SK-N-SH (cell line): Measurements from ENCODE around the gene FOXK1. TPM values are rescaled to one million over a fixed set of nuclear protein-coding genes. Genes with fewer than 3 reads are reported as not detected.

Experiments
- CTCF ChIA-PET: fragments of 300-600, 350-600 bp; formaldehyde crosslinking; extraction: SDS; loops from one replicate; lab custom pipeline; 2021; lab: Yijun Ruan, JAX
- POLR2A ChIA-PET: fragments of 350-600 bp; sonication (Branson Sonifier 250); formaldehyde crosslinking; extraction: SDS; loops from one replicate; lab custom pipeline; 2020; ENCODE audit warnings: antibody characterized with exemption, inconsistent platforms; lab: Yijun Ruan, JAX
- DNase-seq: peaks from one replicate; pipeline ENCODE4 v3.0.0; 2012
- H2AFZ ChIP-seq: fragments of 200-600 bp; sonication (generic); 2 replicates; pipeline ENCODE4 v1.8.1; 2016; ENCODE audit warnings: antibody characterized with exemption, mild to moderate bottlenecking, low read depth
- H3F3A ChIP-seq: fragments of 200-600 bp; sonication (generic); replicated peaks from 2 replicates; pipeline ENCODE3; 2016; ENCODE audit warnings: antibody characterized with exemption, mild to moderate bottlenecking; ENCODE audit not compliant: insufficient read depth
- H3K27ac ChIP-seq, 2 experiments: fragments of 200-500 bp in 1 of 2; fragments of 200-600 bp in 1 of 2; sonication (Bioruptor generic) in 1 of 2; sonication (generic), shearing (Covaris generic) in 1 of 2; 2 replicates each; pipeline versions ENCODE4 v1.5.1 to v1.6.1; 2014 to 2016; ENCODE audit warnings: low read depth in 2 of 2, inconsistent platforms in 1 of 2, low read length in 1 of 2, mild to moderate bottlenecking in 1 of 2, mixed read lengths in 1 of 2
- H3K27me3 ChIP-seq: fragments of 200-600 bp; sonication (generic), shearing (Covaris generic); 2 replicates; pipeline ENCODE4 v1.6.1; 2016; ENCODE audit warnings: mixed run types; ENCODE audit not compliant: insufficient read depth
- H3K36me3 ChIP-seq, 2 experiments: fragments of 200-500 bp in 1 of 2; fragments of 200-600 bp in 1 of 2; sonication (Bioruptor generic) in 1 of 2; sonication (generic) in 1 of 2; replicated peaks in 1 of 2; 2 replicates each; pipeline versions ENCODE3 to v1.5.1; 2014 to 2016; ENCODE audit warnings: low read length in 1 of 2, mild to moderate bottlenecking in 1 of 2; ENCODE audit not compliant: insufficient read depth in 2 of 2, control insufficient read depth in 1 of 2
- H3K4me1 ChIP-seq, 2 experiments: fragments of 200-500 bp in 1 of 2; fragments of 200-600 bp in 1 of 2; sonication (Bioruptor generic) in 1 of 2; sonication (generic), shearing (Covaris generic) in 1 of 2; 2 replicates each; pipeline versions ENCODE4 v1.5.1 to v1.6.1; 2014 to 2016; ENCODE audit warnings: low read depth in 1 of 2, low read length in 1 of 2, mixed run types in 1 of 2; ENCODE audit not compliant: insufficient read depth in 2 of 2, control insufficient read depth in 1 of 2
- H3K4me2 ChIP-seq: fragments of 200-600 bp; sonication (generic), shearing (Covaris generic); 2 replicates; pipeline ENCODE4 v1.6.1; 2017; ENCODE audit warnings: mixed run types
- H3K4me3 ChIP-seq, 2 experiments: fragments of 200-500 bp in 1 of 2; fragments of 200-600 bp in 1 of 2; sonication (Bioruptor generic) in 1 of 2; sonication (generic), shearing (Covaris generic) in 1 of 2; 2 replicates each; pipeline versions ENCODE4 v1.5.1 to v1.8.1; 2014 to 2016; ENCODE audit warnings: low read depth in 2 of 2, inconsistent platforms in 1 of 2, low read length in 1 of 2, mild to moderate bottlenecking in 1 of 2, mixed read lengths in 1 of 2, moderate library complexity in 1 of 2
- H3K79me2 ChIP-seq: fragments of 200-600 bp; sonication (generic); 2 replicates; pipeline ENCODE4 v1.8.1; 2017; ENCODE audit warnings: mild to moderate bottlenecking; ENCODE audit not compliant: insufficient read depth
- H3K9ac ChIP-seq: fragments of 200-600 bp; sonication (generic); 2 replicates; pipeline ENCODE4 v1.6.1; 2017; ENCODE audit warnings: mixed run types
- H3K9me2 ChIP-seq: fragments of 200-600 bp; sonication (generic); 2 replicates; pipeline ENCODE4 v1.6.1; 2017; ENCODE audit warnings: mixed run types
- H3K9me3 ChIP-seq: fragments of 200-600 bp; sonication (generic); 2 replicates; pipeline ENCODE4 v1.6.1; 2017; ENCODE audit warnings: mixed run types, mild to moderate bottlenecking, moderate library complexity
- H4K20me1 ChIP-seq: fragments of 200-600 bp; sonication (generic); 2 replicates; pipeline ENCODE4 v1.6.1; 2017; ENCODE audit warnings: mild to moderate bottlenecking, mixed run types; ENCODE audit not compliant: insufficient read depth
- CHD2 ChIP-seq: fragments of 150-350 bp; IDR thresholded peaks from 2 replicates; pipeline ENCODE4 v1.6.1; 2018; ENCODE audit warnings: low read length; ENCODE audit not compliant: partially characterized antibody
- ELF1 ChIP-seq: IDR thresholded peaks from 2 replicates; pipeline ENCODE4 v1.4.0; 2012
- GATA2 ChIP-seq: sonication (generic); formaldehyde crosslinking; IDR thresholded peaks from 2 replicates; pipeline ENCODE4 v1.5.0; 2020; ENCODE audit warnings: mild to moderate bottlenecking, missing genetic modification reagents
- IRF3 ChIP-seq: fragments of 150-350 bp; IDR thresholded peaks from 2 replicates; pipeline ENCODE4 v1.6.1; 2016; ENCODE audit warnings: mild to moderate bottlenecking, low read depth, low read length
- MXI1 ChIP-seq: IDR thresholded peaks from 2 replicates; pipeline ENCODE4 v1.6.1; 2012; ENCODE audit warnings: mild to moderate bottlenecking, low read depth, low read length, improper control_type of control experiment
- NFIC ChIP-seq: IDR thresholded peaks from 2 replicates; pipeline ENCODE4 v1.4.0; 2012; ENCODE audit warnings: borderline replicate concordance
- POLR2AphosphoS5 ChIP-seq: IDR thresholded peaks from 2 replicates; pipeline ENCODE4 v1.6.1; 2012; ENCODE audit warnings: low read depth, low read length
- RCOR1 ChIP-seq: fragments of 150-350 bp; IDR thresholded peaks from 2 replicates; pipeline ENCODE4 v1.6.1; 2017; ENCODE audit warnings: antibody characterized with exemption, low read length
- TCF12 ChIP-seq: IDR thresholded peaks from 2 replicates; pipeline ENCODE4 v1.4.0; 2012
- TEAD4 ChIP-seq: IDR thresholded peaks from 2 replicates; pipeline ENCODE4 v1.4.0; 2012; ENCODE audit warnings: mild to moderate bottlenecking, borderline replicate concordance; ENCODE audit not compliant: insufficient read depth
- USF1 ChIP-seq: IDR thresholded peaks from 2 replicates; pipeline ENCODE4 v1.4.0; 2012; ENCODE audit warnings: low read depth, borderline replicate concordance
- WGBS: methylation state at CpG from one replicate; pipeline ENCODE4 v1.1.6; 2017; ENCODE audit warnings: low lambda C conversion rate; 5-methylcytosine and 5-hydroxymethylcytosine counted together
- polyA plus RNA-seq, 3 experiments: library from polyadenylated mRNA; depleted of rRNA; stranded (reverse); fragments of >200 nt; gene quantifications; 2 replicates each; pipeline ENCODE4 v1.2.3, GENCODE V29; 2012
- TF ChIP-seq, protein P1 (sequence below): IDR thresholded peaks from 2 replicates; pipeline ENCODE4; 2012

Gene FOXK1
- polyA plus RNA-seq, 1 of the 3 experiments (the other 2 are of a cell fraction), result 4.7 TPM

- CTCF ChIA-PET, result interaction anchor here (1.0 kb wide), 1 partner anchor 17 kb away, joined by 4 read pairs; the partner anchor contains the start of gene FOXK1
- H3K4me1 ChIP-seq, result peaks cover 0 to 5% of the 10 kb centered on the region in 2 experiments; a peak in 2 of 4 replicates
- H3K9me3 ChIP-seq, result no peaks in the 10 kb centered on the region
- POLR2A ChIA-PET, result no interaction called here
- no peak overlapping the region for H3K4me3 ChIP-seq
- no peaks in the 10 kb centered on the region for H4K20me1 ChIP-seq
- no peak for DNase-seq
- H3K27ac ChIP-seq, result peak overlapping the region in 1 of 2 experiments; percentile 98; a peak in 2 of 4 replicates
- no peaks in the 10 kb centered on the region for H3K36me3 ChIP-seq
- peak overlapping the region; percentile 62; the same call in 1 of the 2 replicates for H3K9ac ChIP-seq
- no peaks in the 10 kb centered on the region for H3K27me3 ChIP-seq
- TF ChIP-seq USF1, result no peak
- no peak for TF ChIP-seq MXI1
- 0 out of 2 replicates have a peak, but pooled peaks have one; percentile 12 for TF ChIP-seq TEAD4
- TF ChIP-seq IRF3, result no peak
- TF ChIP-seq POLR2AphosphoS5, result no peak
- 0 out of 2 replicates have a peak, but pooled peaks have one; percentile 25 for TF ChIP-seq TCF12
- TF ChIP-seq ELF1, result no peak
- H3K9me2 ChIP-seq, result no peaks in the 10 kb centered on the region
- H3K4me2 ChIP-seq, result peak overlapping the region; percentile 23; the same call in 1 of the 2 replicates
- peak overlapping the region; percentile 27 for H2AFZ ChIP-seq
- H3F3A ChIP-seq, result peaks cover 15% of the 10 kb centered on the region
- H3K79me2 ChIP-seq, result no peaks in the 10 kb centered on the region
- 15% methylated on average over 2 of the region's 2 CpGs for WGBS
Observed at GRCh38 chr7:4665661-4666060, 16.4 kb upstream of the FOXK1 start.

- Histone ChIP-seq H3K9me3 (no peaks in the 10 kb centered on the region), H3K4me1 (peaks cover 0 to 5% of the 10 kb centered on the region in 2 experiments; a peak in 2 of 4 replicates), H3K4me2 (peak overlapping the region; percentile 34; the same call in 1 of the 2 replicates), H4K20me1 (no peaks in the 10 kb centered on the region), H3K9ac (peak overlapping the region; percentile 52; the same call in 1 of the 2 replicates), H2AFZ (peak overlapping the region; percentile 10; the same call in 1 of the 2 replicates), H3K9me2 (no peaks in the 10 kb centered on the region), H3K27me3 (no peaks in the 10 kb centered on the region), H3K36me3 (no peaks in the 10 kb centered on the region), H3K79me2 (no peaks in the 10 kb centered on the region), H3K4me3 (no peak overlapping the region), H3K27ac (peak overlapping the region in 1 of 2 experiments; percentile 88; a peak in 2 of 4 replicates), H3F3A (peaks cover 15% of the 10 kb centered on the region)
- DNase-seq, result no peak
- CTCF ChIA-PET, result interaction anchor here (1.6 to 3.1 kb wide), 2 partner anchors 8 to 27 kb away, joined by 6 to 9 read pairs; no protein-coding TSS in a partner anchor
- TF ChIP-seq, protein P1, sequence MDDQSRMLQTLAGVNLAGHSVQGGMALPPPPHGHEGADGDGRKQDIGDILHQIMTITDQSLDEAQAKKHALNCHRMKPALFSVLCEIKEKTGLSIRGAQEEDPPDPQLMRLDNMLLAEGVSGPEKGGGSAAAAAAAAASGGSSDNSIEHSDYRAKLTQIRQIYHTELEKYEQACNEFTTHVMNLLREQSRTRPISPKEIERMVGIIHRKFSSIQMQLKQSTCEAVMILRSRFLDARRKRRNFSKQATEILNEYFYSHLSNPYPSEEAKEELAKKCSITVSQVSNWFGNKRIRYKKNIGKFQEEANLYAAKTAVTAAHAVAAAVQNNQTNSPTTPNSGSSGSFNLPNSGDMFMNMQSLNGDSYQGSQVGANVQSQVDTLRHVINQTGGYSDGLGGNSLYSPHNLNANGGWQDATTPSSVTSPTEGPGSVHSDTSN, result 0 out of 2 replicates have a peak, but pooled peaks have one; percentile 28
- no peak for TF ChIP-seq GATA2
- 0 out of 2 replicates have a peak, but pooled peaks have one; percentile 21 for TF ChIP-seq NFIC
- peak; percentile 63; the same call in 1 of the 2 replicates for TF ChIP-seq TCF12
- TF ChIP-seq RCOR1, result no peak
- TF ChIP-seq CHD2, result no peak
- POLR2A ChIA-PET, result interaction anchor here (2.1 kb wide), 1 partner anchor 26 kb away, joined by 9 read pairs; no protein-coding TSS in a partner anchor
- WGBS, result 77% methylated on average over 17 of the region's 19 CpGs
Observed at GRCh38 chr7:4667776-4668509, 14.2 kb upstream of the FOXK1 start.
